Measurements from ENCODE around the gene CAT. TPM values are rescaled to one million over a fixed set of nuclear protein-coding genes. Genes with fewer than 3 reads are reported as not detected.

Gene CAT
- total and polyA plus RNA-seq, 9 of the 15 experiments (the other 6 are each of a cell fraction or from before 2014, with no cell fraction given) = 86.7 to 183 (median 114) TPM

- DNase-seq (ENCODE audit: extremely low read depth in 1 of 4, low spot score in 3 of 4) (no peak), FAIRE-seq (no peak), ATAC-seq (no peak)
- peak overlapping the region in 1 of 2 experiments; percentile 82; a peak in 2 of 4 replicates for H3K9ac ChIP-seq (ENCODE audit: insufficient read depth in 1 of 2, low read depth in 2 of 2, low read length in 2 of 2)
- no peaks in the 10 kb centered on the region for H3K9me3 ChIP-seq (replicated peaks; ENCODE audit: control insufficient read depth, insufficient read depth, low read depth, low read length)
- H3K4me3 ChIP-seq = peak overlapping the region; percentile 94
- peaks cover 4 to 17% of the 10 kb centered on the region in 2 experiments; a peak in 4 of 5 replicates for H3K4me1 ChIP-seq (replicated peaks in 1 of 2; ENCODE audit: control insufficient read depth in 2 of 2, insufficient read depth in 2 of 2, low read length in 2 of 2)
- CTCF ChIA-PET (ENCODE audit: low intra/inter-chr PET ratio) = no interaction called here
- 61% methylated on average over 2 of the region's 2 CpGs for WGBS (ENCODE audit: insufficient coverage, low coverage, missing lambda C conversion rate)
- H3K79me2 ChIP-seq (ENCODE audit: control insufficient read depth, insufficient read depth, low read length) = peaks cover 36% of the 10 kb centered on the region
- H2AFZ ChIP-seq (ENCODE audit: low read depth, low read length) = peak overlapping the region; percentile 61; the same call in 1 of the 2 replicates
- H3K27ac ChIP-seq (ENCODE audit: extremely low read depth, low read depth, low read length) = peak overlapping the region; percentile 82; the same call in 2 of the 3 replicates
- H3K9me1 ChIP-seq (ENCODE audit: control insufficient read depth, insufficient read depth, low read length) = no peaks in the 10 kb centered on the region
- in situ Hi-C loops (cut with MboI) (no loop called here), intact Hi-C loops (cut with micrococcal nuclease) (loop anchor here (2.0 kb wide), 1 partner anchor 67 kb away; no protein-coding TSS in a partner anchor)
- no TSS peak for BruUV-seq (replicated peaks)
- peak overlapping the region; percentile 94 for H3K4me2 ChIP-seq (ENCODE audit: insufficient read depth, low read length)
- H3K36me3 ChIP-seq (ENCODE audit: control insufficient read depth, insufficient read depth, low read length) = peaks cover 15% of the 10 kb centered on the region; the same call in 2 of the 3 replicates
- no peaks in the 10 kb centered on the region for H3K27me3 ChIP-seq (ENCODE audit: control insufficient read depth in 2 of 2, insufficient read depth in 2 of 2, low read length in 2 of 2)
- no peaks in the 10 kb centered on the region for H4K20me1 ChIP-seq (replicated peaks; ENCODE audit: control insufficient read depth, insufficient read depth, low read length)
- POLR2A ChIA-PET = interaction anchor here (0.5 to 1.5 kb wide), 8 partner anchors 10 to 374 kb away, joined by 3 to 6 read pairs (median 4); no protein-coding TSS in a partner anchor
- no peak for TF ChIP-seq SMARCA4 (IDR thresholded peaks at IDR 0.05)
- peak; percentile 92 for TF ChIP-seq RBM25 (IDR thresholded peaks at IDR 0.05; ENCODE audit: low read depth, low read length, severe bottlenecking)
- TF ChIP-seq ZC3H8 (IDR thresholded peaks at IDR 0.05) = no peak
- TF ChIP-seq KDM2B (CRISPR knock-in tag; IDR thresholded peaks at IDR 0.05) = no peak
- TF ChIP-seq ZNF785 (CRISPR knock-in tag; IDR thresholded peaks at IDR 0.05) = no peak
- TF ChIP-seq NEUROD1 (IDR thresholded peaks at IDR 0.05; ENCODE audit: borderline replicate concordance, low read depth, low read length, partially characterized antibody) = no peak
- TF ChIP-seq ZNF143 (CRISPR knock-in tag; IDR thresholded peaks at IDR 0.05) = no peak
- TF ChIP-seq CEBPB (tag; IDR thresholded peaks at IDR 0.05) = no peak
- no peak for TF ChIP-seq HEY1 (CRISPR knock-in tag; IDR thresholded peaks at IDR 0.05; ENCODE audit: borderline replicate concordance)
- no peak for TF ChIP-seq PREB (CRISPR knock-in tag; IDR thresholded peaks at IDR 0.05)
- TF ChIP-seq WHSC1 (IDR thresholded peaks at IDR 0.05; ENCODE audit: low read length) = no peak
- TF ChIP-seq CEBPZ (IDR thresholded peaks at IDR 0.05; ENCODE audit: borderline replicate concordance, low read depth, low read length) = no peak
- no peak for TF ChIP-seq CCNT2 (IDR thresholded peaks at IDR 0.05; ENCODE audit: borderline replicate concordance, extremely low read depth, insufficient read length, low read depth, low read length)
- TF ChIP-seq IRF2 (CRISPR knock-in tag; IDR thresholded peaks at IDR 0.05) = no peak
- TF ChIP-seq CBX3 (IDR thresholded peaks at IDR 0.05; ENCODE audit: borderline replicate concordance in 1 of 2, low read length in 2 of 2) = peak in 1 of 2 experiments; percentile 68; a peak in 2 of 3 replicates
- TF ChIP-seq DIDO1 (tag; IDR thresholded peaks at IDR 0.05; ENCODE audit: low read depth) = no peak
- TF ChIP-seq ZNF384 (IDR thresholded peaks at IDR 0.05; ENCODE audit: low read depth, low read length) = no peak
- no peak for TF ChIP-seq SMARCB1 (IDR thresholded peaks at IDR 0.05; ENCODE audit: insufficient read length, low read depth)
Measured at GRCh38 chr11:34437224-34438125, 1.3 kb upstream of the CAT start.
